HG03097 (cell line): ENCODE measurements around the gene YARS2.
"Not testable (repeated sequence)": the region's sequence is repeated elsewhere in the genome, so short reads cannot be mapped to it uniquely, and the experiment has no call there.

ENCODE experiments used
- ATAC-seq: cut with Tn5 transposase; IDR thresholded peaks from one replicate; pipeline ENCODE4 v1.9.1; 2021; ENCODE audit not compliant: unreplicated experiment, low FRiP score

Gene YARS2

GRCh38 chr12:32754111-32754510 lies 1.6 kb downstream of the YARS2 start:
- ATAC-seq = no peak

GRCh38 chr12:32753605-32754004 lies 2.1 kb downstream of the YARS2 start:
- ATAC-seq = no peak

- no peak for ATAC-seq
Measured at GRCh38 chr12:32743264-32743663, 12.4 kb downstream of the YARS2 start.

- ATAC-seq = no peak
Measured at GRCh38 chr12:32742133-32742532, 13.6 kb downstream of the YARS2 start.

- no peak for ATAC-seq
Measured at GRCh38 chr12:32739279-32739678, 16.4 kb downstream of the YARS2 start.

GRCh38 chr12:32737715-32738114 lies 18.0 kb downstream of the YARS2 start:
- no peak for ATAC-seq

- ATAC-seq = no peak
Measured at GRCh38 chr12:32736445-32736844, 19.3 kb downstream of the YARS2 start.

- ATAC-seq = no peak
Measured at GRCh38 chr12:32734952-32735351, 20.7 kb downstream of the YARS2 start.

- ATAC-seq = no peak
Measured at GRCh38 chr12:32727237-32727636, 28.5 kb downstream of the YARS2 start.

- no peak for ATAC-seq
Measured at GRCh38 chr12:32726286-32726685, 29.4 kb downstream of the YARS2 start.

GRCh38 chr12:32725308-32725707 lies 30.4 kb downstream of the YARS2 start:
- not testable (repeated sequence) for ATAC-seq

GRCh38 chr12:32718926-32719325 lies 36.8 kb downstream of the YARS2 start:
- no peak for ATAC-seq

GRCh38 chr12:32714772-32715171 lies 40.9 kb downstream of the YARS2 start:
- no peak for ATAC-seq

GRCh38 chr12:32708926-32709325 lies 46.8 kb downstream of the YARS2 start:
- no peak for ATAC-seq

- no peak for ATAC-seq
Measured at GRCh38 chr12:32706335-32707024, 49.2 kb downstream of the YARS2 start.

- no peak for ATAC-seq
Measured at GRCh38 chr12:32705783-32706182, 49.9 kb downstream of the YARS2 start.

GRCh38 chr12:32702946-32703345 lies 52.8 kb downstream of the YARS2 start:
- no peak for ATAC-seq

- no peak for ATAC-seq
Measured at GRCh38 chr12:32702473-32702872, 53.2 kb downstream of the YARS2 start.

GRCh38 chr12:32699437-32699836 lies 56.3 kb downstream of the YARS2 start:
- ATAC-seq = not testable (repeated sequence)

GRCh38 chr12:32698285-32698684 lies 57.4 kb downstream of the YARS2 start:
- no peak for ATAC-seq

- ATAC-seq = no peak
Measured at GRCh38 chr12:32697445-32697844, 58.3 kb downstream of the YARS2 start.
